Mononuclear cell (primary cell): ENCODE data around the gene PLAGL2. TPM values are rescaled to one million over a fixed set of nuclear protein-coding genes. Genes with fewer than 3 reads are reported as not detected.

Experiments
- H3K27me3 ChIP-seq: 2 replicates; pipeline ENCODE4 v1.6.0; 2011; ENCODE audit warnings: low read length, control low read depth; ENCODE audit not compliant: insufficient read depth
- H3K4me1 ChIP-seq: 2 replicates; pipeline ENCODE4 v1.5.1; 2011; ENCODE audit warnings: mild to moderate bottlenecking, low read length, control low read depth; ENCODE audit not compliant: insufficient read depth
- H3K4me3 ChIP-seq: 2 replicates; pipeline ENCODE4 v1.5.1; 2011; ENCODE audit warnings: mild to moderate bottlenecking, low read length, moderate library complexity
- H3K9me3 ChIP-seq: 2 replicates; pipeline ENCODE4 v1.5.1; 2011; ENCODE audit warnings: low read depth, mild to moderate bottlenecking, control low read depth, low read length
- total RNA-seq: library from RNA; depleted of rRNA; stranded (reverse); fragments of >200 nt; gene quantifications from one replicate; pipeline ENCODE4 v1.2.3, GENCODE V29; 2012

The PLAGL2 gene
- total RNA-seq, 1 donor: 14.1 TPM

DNA sequence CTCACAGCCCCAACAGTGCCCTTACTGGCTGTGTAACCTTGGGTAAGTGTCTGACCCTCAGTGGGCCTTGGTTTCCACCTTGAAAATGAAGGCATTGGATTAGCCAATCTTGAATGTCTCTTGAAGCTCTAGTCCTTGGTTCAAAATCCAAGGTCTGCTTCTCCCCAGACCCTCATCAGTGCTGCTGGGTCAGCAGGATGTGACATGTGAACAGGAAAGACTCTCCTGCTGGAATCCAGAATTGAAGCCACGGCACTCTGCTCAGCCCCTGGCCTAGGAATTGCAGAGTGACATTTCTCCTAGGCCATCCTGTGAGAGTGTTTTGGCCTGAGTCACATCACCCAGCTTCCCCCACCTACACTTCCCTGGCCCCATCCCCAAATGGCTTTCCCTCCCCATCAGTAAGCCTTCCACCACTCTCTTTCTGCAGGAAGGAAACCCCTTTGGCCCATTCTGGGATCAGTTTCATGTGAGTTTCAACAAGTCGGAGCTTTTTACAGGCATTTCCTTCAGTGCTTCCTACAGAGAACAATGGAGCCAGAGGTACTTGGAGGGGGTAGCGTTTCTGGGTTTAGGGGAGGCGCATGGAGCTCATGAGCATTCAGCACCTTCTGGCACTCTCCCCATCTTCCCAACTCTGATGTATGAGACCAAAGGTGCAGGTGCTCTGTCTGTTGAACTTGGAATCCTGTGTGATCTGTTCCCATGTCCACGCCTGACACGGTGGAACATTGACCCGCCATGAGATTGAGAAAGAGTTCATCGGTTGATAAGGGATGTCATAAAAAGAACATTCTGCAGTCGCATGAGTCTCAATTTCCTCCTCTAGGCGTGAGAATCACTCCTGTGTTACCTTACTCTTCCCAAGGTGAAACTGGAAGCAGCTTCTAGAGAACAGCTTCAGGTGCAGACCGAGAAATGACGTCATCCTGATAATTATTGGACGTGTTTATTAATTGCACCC is 8.9 kb upstream of the PLAGL2 start:
- no peak overlapping the region for H3K4me3 ChIP-seq
- no peaks in the 10 kb centered on the region for H3K4me1 ChIP-seq
- H3K27me3 ChIP-seq: no peaks in the 10 kb centered on the region
- H3K9me3 ChIP-seq: no peaks in the 10 kb centered on the region

DNA sequence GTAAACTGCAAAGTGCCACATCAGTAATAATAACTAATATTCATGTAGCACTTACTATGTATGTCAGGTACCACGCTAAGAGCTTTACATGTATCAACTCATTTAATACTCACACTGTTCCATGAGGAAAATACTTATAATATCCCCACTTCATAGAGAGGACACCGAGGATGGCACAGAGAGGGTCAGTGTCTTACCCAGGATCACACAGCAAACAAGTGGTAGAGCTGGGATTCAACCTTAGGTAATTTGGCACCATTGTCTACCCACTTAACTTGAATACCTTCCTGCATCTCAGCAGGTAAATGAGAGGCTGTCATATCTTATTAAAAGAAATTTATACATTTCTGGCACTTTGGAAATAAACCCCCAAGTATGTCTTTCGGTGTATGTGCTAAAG is 8.2 kb upstream of the PLAGL2 start:
- no peaks in the 10 kb centered on the region for H3K4me1 ChIP-seq
- no peaks in the 10 kb centered on the region for H3K27me3 ChIP-seq
- H3K9me3 ChIP-seq: no peaks in the 10 kb centered on the region
- H3K4me3 ChIP-seq: no peak overlapping the region

- Histone ChIP-seq H3K9me3 (no peaks in the 10 kb centered on the region), H3K4me3 (no peak overlapping the region), H3K27me3 (no peaks in the 10 kb centered on the region), H3K4me1 (peaks cover under 1% of the 10 kb centered on the region)
Observed at GRCh38 chr20:32215147-32215546, 7.6 kb upstream of the PLAGL2 start.

DNA sequence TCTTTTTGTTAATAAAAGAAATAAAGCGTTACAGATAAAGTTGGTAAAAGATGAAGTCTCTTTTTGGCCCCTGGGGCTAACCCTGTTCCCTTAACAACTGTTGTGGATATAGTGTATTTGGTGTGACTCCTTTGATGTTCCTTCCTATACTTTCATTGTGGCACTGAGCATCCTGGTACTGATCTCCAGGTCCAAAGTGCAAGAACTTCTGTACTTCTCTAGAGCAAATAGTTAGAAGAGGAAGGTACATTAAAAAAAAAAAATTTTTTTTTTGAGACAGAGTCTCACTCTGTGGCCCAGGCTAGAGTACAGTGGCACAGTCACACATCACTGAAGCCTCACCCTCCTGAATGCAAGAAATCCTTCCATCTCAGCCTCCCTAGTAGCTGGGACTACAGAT is 6.3 kb upstream of the PLAGL2 start:
- Histone ChIP-seq H3K4me3 (no peak overlapping the region), H3K27me3 (no peaks in the 10 kb centered on the region), H3K9me3 (no peaks in the 10 kb centered on the region), H3K4me1 (peaks cover 14% of the 10 kb centered on the region)

GRCh38 chr20:32209850-32210605 is 2.5 kb upstream of the PLAGL2 start:
- Histone ChIP-seq H3K9me3 (no peaks in the 10 kb centered on the region), H3K27me3 (no peaks in the 10 kb centered on the region), H3K4me3 (no peak overlapping the region), H3K4me1 (peaks cover 45% of the 10 kb centered on the region)

DNA sequence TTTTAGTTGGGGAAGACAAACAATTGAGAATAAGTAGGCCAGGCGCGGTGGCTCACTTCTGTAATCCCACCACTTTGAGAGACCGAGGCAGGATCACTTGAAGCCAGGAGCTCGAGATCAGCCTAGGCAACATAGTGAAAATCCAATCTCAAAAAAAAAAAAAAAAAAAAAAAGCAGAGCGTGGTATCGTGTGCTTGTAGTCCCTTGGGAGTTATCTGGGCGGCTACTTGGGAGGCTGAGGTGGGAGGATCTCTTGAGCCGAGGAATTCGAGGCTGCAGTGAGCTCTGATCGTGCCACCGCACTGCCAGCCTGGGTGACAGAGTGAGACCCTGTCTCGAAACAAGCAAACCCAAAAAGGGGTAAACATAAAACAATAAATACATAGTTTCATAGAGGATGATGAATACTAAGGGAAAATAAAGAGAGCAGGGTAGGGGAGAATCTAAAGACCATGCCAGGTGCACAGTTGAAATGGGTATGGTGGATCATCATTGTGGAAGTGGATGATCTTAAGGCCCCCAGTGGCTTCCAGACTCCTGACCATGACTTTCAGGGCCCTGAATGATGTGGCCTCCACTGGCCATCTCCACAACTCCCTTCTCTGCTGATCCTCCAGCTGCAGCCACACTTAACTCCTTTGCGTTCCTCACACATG is 1.1 kb upstream of the PLAGL2 start:
- no peaks in the 10 kb centered on the region for H3K9me3 ChIP-seq
- H3K4me1 ChIP-seq: peaks cover 59% of the 10 kb centered on the region
- H3K27me3 ChIP-seq: no peaks in the 10 kb centered on the region
- peak overlapping the region; percentile 81 for H3K4me3 ChIP-seq

DNA sequence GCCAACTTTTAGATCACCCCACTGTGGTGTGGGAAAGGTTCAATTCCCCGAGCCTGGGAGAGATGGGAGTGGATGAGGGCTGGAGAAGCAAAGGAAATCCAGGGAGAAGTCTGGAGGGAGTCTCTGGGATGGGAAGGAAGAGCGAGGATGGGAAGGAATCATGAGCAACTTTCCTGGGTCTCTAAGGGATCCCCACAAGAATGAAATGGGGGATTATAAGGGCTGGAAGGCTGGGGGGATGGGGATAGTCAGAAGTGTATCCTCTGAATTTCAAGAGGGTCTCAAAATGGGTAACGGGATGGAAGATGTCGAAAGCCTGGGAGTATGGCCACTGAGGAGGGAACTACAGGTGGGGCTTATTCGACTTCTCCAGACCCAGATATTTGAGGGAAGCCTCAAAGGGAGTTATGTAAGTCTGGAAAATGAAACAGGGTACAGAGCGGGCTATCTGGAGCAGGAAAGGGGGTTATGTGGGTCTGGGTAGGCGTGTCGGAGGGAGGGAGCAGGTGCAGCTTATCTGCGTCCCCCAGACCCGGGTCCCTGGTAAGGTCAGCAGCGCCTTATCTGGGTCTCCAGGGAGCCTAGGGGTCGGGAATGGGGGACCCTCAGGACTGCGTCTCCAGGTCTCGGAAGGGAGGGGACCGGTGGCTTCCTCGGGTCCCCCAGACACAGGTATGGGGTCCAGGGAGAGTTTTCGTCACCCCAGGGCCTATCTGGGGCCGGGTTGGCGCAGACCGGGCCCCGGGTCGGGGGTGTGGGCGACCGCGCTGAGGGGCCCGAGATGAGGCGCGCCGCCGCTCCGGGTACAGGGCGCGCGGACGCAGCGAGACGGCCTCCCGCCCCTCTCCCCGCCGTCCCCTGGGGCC is 550 bp downstream of the PLAGL2 start:
- no peaks in the 10 kb centered on the region for H3K9me3 ChIP-seq
- H3K27me3 ChIP-seq: no peaks in the 10 kb centered on the region
- H3K4me3 ChIP-seq: peak overlapping the region; percentile 81
- H3K4me1 ChIP-seq: peaks cover 73% of the 10 kb centered on the region

- Histone ChIP-seq H3K27me3 (no peaks in the 10 kb centered on the region), H3K9me3 (no peaks in the 10 kb centered on the region), H3K4me3 (peak overlapping the region; percentile 81), H3K4me1 (peaks cover 82% of the 10 kb centered on the region)
Observed at GRCh38 chr20:32205843-32206759, 1.4 kb downstream of the PLAGL2 start.

GRCh38 chr20:32205110-32205842 is 2.3 kb downstream of the PLAGL2 start:
- peak overlapping the region; percentile 81 for H3K4me3 ChIP-seq
- no peaks in the 10 kb centered on the region for H3K9me3 ChIP-seq
- no peaks in the 10 kb centered on the region for H3K27me3 ChIP-seq
- H3K4me1 ChIP-seq: peaks cover 86% of the 10 kb centered on the region

- peak overlapping the region; percentile 18 for H3K4me3 ChIP-seq
- H3K9me3 ChIP-seq: no peaks in the 10 kb centered on the region
- H3K4me1 ChIP-seq: peaks cover 81% of the 10 kb centered on the region
Observed at GRCh38 chr20:32204205-32205109, 3.1 kb downstream of the PLAGL2 start.

DNA sequence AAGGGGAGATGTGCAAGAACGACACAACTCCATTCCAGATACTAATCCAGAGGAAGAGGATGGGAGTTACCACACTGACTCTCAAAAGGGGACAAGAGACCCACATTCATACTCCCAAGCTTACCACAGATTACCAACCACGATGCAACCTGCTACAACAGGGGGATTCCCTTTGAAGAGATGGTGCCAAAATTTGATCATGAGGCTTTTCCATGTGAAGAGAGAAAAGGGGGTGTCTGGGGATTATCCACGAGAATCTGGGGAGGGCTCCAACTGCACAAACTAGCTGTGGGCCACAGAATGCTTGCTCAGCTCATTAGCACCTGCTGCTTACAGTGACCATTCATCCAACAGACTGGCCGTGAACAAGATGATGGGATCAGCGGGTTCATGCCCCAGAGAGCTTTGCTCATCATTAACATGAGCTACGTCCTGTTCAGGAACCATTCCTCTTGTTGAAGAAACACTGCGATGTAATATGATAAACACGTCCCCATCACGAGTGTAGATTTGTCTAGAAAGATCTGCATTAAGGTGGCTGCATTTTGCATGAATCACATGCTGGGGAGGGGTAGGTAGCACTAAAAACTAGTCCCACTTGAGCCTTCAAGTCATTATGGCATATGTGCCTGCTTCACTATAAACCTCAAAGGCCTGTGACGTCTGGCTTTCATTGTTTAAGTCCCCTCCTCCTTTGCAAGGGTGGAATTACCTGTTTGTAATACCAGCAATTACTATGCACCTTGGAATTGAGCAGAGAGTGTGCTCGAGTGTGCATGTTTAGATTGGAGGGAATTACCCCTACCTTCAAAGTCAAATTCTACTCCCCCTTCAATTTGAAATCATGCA is 4.0 kb downstream of the PLAGL2 start:
- Histone ChIP-seq H3K9me3 (no peaks in the 10 kb centered on the region), H3K27me3 (no peaks in the 10 kb centered on the region), H3K4me3 (no peak overlapping the region), H3K4me1 (peaks cover 78% of the 10 kb centered on the region)

More at GRCh38 chr20:32204205-32205109, 3.1 kb downstream of the PLAGL2 start:
- H3K27me3 ChIP-seq: no peaks in the 10 kb centered on the region
